GM18907 (cell line): ENCODE results near the gene CATSPER3.

Source experiments
- ATAC-seq: cut with Tn5 transposase; IDR thresholded peaks from one replicate; pipeline ENCODE4 v1.9.1; 2021; ENCODE audit warnings: mild to moderate bottlenecking, moderate library complexity; ENCODE audit not compliant: unreplicated experiment

Gene CATSPER3

DNA sequence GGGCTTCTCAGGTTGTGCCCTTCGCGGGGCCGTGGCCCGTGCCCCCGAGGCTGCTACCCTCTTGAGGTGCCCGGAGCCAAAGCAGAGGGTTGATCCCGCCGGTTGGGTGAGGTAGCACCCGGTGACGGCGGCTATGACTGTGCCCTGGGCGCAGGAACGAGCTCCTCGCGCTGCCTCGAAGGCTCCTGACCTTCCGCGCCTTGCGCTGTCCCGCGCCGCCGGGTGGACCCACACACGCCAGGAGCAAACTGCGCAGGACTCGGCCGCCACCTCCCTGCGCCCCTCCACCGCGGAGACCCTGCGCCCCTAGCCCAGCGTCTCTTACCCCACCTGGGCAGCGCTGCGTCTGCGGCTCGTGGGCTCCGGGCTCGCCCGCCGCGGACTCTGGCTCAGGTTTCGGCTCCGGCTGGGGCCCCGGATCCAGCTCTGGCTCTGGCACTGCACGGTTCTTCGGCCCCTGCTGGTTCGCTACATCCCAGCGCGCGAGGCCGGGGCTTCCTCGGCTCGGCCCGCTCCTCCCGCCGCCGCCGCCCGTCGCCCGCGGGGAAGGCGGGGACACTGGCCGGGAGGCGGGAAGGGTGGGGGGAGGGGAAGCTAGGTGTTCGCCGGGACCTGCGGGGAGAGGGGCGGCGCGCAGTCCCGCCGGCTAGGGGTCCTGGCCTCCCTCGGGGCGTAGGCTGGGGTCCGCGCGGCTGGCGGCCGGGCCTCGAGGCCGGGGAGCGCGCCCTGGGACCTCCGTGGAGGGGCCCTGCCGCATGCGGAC, 71.7 kb downstream of the CATSPER3 start:
- ATAC-seq, result no peak

DNA sequence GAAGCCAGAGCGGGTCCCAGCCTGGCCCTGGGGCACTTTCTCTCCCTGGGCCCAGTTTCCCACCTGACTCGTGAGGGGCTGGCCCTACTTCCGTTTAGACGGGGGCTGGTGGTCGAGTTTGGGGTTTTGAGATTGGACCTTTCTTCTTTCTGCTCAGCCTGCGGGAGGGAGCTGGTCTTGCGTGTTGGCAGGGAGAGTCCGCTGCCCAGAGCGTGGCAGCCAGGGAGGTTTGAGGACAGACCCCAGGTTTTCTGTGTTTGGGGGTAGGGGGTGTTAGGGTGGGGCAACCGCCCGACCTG, 72.3 kb downstream of the CATSPER3 start:
- ATAC-seq, result no peak

DNA sequence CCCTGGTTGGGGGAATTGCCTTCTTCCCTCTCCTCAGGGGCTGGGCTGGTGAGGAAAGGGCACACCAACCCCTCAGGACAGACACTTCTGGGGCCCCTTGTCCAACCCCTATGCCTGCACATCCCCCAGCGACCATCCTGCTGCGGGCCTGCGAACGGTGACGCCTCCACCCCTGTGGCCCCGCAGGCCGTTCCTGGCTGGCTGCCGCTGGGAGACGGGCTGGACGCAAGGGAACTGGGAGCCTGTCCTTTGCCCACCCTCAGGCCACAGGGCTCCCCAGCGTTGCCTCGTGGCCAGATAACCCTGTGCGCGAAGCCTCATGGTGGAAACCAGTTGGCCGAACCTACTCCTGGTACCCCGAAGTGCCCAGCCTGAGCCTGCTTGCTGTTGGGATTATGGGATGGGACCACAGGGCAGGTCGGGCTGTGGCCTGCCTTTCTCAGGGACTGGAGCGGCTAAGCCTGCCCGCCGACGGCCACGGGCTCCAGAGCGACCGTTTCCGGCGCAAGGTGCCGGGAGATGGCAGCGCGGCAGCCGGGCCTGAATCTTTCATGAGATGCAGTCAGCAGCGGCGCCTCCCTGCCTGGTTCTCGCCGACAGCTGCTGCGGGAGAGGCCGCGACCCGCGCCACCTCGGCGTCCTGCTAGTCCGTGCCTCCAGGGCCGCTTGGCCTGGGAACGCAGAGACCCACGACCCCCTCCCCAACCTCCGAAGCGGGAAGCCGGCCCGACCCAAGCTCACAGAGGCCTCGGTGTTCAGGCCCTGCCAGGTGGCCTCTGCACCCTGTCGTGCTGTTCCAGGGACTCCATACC, 72.8 kb downstream of the CATSPER3 start:
- no peak for ATAC-seq

DNA sequence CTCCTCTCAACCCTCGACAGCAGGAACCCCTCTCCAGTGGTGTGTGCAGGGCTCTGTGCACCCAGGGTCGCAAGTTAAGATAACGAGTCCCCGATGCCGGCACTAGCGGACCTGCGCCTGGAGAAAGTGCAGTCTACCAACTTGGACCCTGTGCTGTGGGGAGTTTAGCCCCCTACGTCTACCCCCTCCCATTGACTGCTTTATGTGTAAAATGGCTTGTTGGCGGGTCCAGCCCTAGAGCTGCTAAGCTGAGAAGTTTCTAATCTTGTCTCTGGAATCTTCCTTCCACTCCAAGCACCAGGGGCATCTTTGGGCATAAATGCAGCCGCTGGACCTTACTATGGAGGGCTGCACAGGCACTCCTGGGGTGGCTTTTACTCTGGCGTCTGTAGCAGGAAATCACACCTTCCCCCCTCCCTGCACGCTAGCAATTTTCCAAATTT, 73.5 kb downstream of the CATSPER3 start:
- no peak for ATAC-seq

DNA sequence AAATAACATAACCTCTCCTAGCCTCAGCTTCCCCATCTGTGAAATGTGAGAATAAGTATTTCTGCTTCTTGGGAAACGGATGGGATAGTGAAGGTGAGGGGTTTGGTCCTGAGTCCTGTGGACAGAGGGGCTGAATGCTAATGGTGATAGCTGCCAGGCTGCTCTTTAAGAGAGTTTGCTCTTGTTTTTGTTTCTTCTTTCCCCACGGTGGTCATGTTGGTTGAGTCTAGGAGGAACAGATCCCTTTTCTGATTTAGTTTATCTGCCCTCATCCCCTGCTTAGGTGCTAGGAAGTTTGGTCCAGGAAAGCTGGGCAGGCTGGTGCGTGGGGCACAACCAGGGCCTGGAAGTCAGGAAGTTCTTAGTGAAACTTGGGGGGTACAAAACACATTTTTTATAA, 74.0 kb downstream of the CATSPER3 start:
- no peak for ATAC-seq

DNA sequence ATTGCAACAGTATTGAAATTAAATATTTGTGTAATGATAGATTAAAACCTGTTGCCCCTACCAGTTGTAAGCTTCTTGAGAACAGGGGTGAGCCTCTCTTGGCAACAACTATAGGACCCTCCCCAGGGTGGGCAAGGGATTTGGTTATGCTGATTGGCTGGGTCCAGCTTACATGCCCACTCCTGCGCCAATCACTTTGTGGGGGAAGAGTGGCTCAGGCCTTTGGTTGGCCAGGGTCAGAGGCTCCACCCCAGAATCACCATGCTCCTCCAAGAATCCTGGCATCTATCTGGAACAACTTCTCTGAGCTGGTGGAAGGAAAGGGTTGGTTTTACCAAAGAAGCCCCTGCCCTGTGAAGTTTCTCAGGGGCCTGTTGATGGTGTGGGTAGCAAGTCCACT, 74.9 kb downstream of the CATSPER3 start:
- no peak for ATAC-seq

DNA sequence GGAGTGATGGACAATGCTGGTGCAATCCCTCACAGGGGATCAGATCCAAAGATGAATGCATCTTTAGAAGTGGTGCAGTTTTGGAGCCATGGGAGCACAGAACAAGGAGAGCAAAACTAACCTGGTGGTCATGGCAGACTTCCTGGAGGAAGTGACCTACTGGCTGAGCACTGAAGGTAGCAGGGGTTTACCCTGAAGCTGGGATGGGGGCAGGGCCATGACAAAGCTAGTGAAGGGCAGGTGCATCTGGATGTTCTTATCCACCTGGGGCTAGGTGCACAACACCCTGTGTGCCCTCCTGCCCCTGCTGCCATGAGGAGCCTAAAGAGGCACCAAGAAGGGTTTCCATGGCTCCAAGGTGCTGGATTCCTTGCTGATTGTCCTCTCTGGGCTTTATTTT, 77.8 kb downstream of the CATSPER3 start:
- ATAC-seq, result no peak

DNA sequence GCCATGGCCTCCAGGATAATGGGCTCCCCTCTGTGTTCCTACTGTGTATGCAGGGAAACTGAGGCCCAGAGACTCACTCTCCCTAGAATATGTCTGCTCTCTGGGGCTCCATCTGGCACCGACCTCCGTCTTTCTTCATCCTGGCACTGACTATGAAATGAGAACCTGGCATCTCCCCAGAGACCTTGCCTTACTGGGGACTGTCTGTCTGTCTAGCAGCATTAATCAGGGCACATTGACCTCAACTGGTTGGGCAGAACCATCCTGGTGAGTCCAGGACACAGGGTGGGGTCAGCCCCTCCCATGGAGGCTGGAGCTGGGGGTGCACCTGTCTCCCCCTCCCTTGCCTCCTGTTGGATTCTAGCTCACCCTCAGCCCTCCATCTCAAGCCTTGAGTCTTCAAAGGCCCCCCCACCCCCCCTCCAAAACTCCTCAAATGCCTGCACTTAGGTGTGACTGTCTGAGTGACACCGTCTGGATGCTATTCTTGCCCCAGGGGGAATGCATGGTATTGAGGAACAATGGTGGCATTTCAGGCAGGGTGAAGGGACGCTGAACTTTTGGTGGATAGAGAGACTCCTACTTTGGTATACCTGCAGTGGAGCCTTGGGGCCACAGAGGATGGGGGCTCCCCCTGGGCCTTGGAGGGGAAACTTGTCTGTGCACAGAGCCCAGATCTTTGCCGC, 79.1 kb downstream of the CATSPER3 start:
- no peak for ATAC-seq

DNA sequence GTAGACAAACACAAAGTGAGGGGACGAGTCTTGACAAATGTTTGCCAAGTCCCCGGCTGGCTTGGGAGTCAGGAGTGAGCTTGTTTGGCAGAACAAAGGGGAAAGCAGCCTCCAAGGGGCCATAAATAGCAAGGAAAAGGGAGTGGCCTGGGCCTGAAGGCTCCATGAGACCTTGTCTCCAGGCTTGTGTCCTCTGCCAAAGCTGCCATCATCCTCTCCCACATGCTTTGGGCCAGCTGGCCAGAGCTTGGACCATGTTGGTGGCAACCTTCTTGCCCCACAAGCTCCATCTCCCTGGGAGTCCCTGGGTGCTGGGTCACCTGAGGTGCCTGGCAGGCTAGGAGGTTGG, 79.6 kb downstream of the CATSPER3 start:
- no peak for ATAC-seq

DNA sequence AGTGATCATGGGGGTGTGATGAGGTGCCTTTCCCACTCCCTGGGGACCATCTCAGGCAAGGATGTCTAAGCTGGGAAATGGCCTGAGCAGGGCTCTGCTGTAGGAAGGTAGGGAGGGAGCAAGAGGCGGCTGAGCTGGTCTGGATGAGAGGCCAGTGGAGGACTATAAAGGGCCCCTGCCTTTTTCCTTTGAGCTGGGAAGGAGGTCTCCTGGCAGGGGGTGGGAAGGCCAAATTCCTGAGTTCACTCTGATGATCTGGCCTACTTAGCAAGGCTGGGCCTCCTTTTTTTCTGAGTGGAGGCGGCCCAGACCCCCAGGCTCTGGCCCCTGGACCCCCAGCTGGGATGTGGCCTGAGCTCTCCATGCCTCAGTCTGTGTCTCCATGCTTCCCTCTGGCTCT, 80.6 kb downstream of the CATSPER3 start:
- no peak for ATAC-seq

DNA sequence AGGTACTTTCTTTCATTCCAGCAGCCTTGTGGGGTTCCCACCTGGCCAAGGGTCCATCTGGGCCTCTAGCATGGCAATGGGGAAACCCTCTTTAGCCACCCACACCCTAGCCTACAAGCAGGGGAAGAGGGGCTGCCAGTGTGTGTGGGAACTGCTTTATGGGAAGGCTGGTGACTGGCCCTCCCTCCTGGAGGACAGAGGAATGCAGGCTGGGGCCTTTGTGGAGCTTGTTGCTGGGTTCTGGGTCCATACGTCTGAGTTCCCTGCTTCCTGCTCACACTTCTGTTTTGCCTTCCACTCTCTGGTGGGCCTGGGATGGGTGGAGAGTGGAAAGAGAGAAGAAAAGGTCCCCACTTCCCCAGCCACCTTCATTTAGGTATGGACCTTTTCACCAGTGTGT, 81.2 kb downstream of the CATSPER3 start:
- no peak for ATAC-seq

DNA sequence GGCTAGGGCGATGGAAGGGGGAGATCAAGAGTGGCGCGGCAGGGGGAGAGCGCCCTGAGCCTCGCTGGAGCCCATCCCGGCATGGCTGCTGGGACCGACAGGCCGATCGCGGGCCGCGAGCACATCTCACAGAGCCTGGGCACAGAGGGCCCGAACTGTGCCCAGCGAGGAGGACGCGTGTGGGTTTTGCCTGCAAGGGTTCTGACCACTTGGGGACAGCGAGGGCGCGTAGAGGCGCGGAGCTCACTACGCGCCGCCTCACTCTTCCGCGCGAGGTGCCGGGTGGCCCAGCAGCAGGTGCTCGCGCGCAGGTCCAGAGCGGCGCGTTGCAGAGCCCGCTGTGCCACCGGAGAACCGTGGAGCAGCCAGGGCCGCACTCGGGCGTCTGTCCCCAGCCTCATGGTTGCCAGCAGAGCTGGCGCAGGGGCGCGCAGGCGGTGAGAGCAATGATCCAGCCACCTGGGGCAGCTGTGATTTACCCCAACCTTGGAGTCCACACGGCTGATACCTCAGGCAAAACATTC, 82.6 kb downstream of the CATSPER3 start:
- ATAC-seq, result no peak

DNA sequence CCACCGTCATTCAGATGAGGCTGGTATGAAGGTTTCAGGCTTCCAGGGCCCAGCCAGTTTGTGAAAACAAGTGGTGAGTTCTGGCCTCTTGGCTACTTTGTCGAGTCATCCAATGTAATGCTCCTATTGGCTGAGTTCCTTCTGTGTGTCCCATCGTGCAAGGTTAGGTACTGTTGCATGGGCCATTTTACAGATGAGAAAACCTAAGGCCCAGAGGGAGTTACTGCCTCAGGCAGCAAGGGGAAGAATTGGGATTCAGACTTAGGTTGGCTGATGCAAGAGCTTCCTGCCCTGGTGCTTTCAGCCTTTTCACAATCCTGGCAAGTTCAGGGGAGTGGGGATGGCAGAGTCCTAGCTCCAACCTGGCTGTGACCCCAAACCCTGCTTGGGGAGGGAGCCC, 83.7 kb downstream of the CATSPER3 start:
- no peak for ATAC-seq

DNA sequence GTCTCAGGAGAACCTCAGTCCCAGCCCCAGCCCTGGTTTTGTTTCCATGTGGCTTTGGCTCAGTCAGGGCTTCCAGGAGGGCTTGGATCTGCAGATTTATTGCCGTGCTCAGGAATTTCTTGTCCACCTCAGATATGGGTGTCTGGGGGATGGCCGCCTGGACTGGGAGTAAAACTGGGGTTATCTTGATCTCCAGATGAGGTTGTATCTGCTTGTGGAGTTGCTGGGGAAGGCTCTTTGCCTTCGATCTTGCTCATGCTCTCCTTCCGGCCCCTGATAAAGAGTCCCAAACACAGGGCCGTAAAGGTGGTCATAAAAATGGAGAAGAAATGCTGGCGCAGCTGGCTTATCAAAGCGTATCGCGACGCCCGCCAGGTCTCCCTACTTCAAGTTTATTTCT, 84.2 kb downstream of the CATSPER3 start:
- no peak for ATAC-seq

DNA sequence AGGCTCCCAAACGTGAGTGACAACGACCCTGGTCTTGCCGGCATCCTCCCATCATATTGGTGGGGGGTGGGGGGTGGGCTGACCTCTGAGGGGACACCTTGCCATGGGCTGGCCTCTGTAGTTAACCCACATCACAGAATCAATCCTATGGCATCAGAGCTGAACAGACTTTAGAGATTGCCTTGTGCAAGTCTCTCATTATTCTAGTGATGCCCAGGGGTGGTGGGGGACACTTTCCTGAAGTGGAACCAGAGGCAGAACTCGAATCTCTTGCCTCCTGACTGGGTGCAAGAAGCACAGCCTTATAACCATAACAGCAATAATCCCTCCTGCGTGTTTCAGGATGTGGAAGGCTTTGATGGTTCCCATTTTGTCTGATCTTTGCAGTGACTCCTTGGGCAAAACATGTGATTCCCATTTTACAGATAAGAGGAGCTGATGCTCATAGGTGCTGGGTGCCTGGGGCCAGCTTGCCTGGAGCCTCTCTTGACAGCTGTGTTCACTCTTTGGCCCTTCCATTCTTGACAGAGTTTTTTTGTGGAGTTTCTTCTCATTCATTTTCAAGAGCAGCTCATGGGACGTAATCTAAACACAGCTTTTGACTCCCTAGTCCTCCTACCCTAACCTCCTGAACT, 84.9 kb downstream of the CATSPER3 start:
- no peak for ATAC-seq

DNA sequence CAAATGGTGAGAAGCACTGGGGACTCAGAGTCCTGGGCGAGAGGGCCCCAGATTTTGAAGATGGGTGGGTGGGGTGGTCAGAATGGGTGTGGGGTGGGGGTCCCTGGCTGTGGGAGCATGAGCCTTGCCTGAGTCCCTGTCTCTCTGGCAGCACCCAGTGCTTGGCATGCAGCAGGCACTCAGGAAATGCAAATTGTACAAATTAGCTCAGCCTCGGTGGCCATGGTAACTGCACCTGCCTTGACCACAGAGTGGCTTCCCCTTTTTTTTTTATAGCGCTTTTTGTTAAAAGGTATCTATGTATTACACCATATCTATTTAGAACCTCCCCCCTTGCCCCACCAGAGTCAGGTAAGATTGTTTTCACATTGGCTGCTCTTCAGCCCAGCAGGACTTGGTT, 85.6 kb downstream of the CATSPER3 start:
- peak; percentile 94 for ATAC-seq

DNA sequence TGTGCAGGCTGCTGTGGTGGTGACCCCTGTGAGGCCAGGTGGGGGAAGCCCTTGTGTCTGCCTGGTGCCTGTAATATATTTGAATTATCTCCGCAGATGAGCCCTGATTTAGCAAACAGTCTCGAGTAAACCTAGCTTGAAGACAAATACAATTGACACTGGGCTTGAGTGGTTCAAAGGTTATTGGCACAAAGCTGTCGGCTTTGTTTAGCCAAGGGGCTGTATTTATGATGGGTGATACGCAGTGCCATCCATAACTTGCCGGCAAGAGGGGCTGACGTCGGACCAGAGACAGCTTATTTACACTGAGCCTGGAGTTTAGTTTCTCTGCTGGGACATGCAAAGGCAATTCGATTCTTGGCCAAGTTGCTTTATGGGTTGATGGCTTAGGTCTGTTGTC, 86.3 kb downstream of the CATSPER3 start:
- no peak for ATAC-seq

DNA sequence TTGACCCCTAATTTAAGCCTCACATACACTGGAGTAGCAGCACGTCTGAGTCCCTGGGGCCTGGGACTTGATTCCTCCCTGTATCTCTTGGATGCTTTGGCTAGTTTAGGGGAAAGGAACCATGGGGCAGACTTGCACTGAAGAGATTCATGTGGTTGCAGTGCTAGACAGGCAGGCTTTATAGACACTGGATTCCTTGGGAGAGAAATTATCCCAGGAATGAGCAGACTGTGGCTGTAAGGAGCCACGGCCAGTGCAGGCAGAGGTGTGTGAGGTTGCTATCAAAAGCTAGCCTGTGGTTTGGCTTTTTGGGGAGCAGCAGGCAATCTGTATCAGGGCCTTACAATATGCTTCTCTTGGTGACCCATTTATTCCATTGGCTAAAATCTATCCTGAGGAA, 86.8 kb downstream of the CATSPER3 start:
- ATAC-seq, result no peak

DNA sequence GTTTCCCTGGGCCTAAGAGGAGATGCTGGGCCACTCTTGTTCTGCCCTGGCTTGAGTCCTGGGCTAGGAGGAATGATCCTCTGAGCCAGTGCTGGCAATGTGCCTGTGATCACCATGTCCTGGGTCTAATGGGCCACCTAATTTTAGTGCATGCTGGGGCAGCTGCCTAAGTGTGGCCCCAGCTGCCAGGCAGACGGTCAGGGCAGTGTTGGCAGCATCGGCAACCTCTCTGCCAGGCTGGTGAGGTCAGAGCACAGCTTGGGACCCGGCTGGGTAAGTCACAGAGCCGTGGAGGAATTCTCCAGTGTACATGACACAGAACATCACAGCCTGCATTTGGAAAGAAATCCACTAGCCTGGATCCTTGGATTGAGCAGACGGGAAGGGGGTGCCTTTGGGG, 87.7 kb downstream of the CATSPER3 start:
- no peak for ATAC-seq

DNA sequence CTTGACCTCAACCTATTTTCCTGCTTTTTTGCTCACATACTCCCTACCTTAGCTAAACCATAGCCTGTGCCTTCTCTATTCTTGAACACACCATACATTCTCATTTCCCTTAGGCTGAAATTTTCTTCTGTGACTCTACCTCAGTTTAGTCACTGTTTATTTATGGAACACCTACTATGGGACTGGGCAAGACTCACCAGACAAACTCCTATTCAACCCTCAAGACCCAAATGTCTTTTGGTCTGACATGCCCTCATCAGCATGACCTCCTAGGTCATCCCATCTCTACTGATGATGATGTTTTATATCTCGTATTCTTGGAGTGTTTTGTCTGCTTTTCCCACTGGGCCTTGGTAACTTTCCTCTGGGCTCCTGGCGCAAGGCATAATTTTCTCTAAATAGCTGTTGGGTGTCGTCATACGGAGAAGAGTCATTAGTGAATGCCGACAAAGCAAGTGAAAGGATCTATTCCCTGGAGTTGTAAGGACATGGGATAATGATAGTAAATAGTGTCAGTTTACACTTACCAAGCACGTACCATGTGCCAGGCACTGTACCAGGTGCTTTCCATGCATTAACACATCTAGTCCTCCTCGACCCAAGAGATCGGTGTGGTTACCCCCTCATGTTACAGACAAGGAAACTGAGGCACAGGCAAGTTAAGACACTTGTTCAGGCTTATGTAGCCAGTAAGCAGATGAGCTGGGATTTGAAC, 88.8 kb downstream of the CATSPER3 start:
- ATAC-seq, result no peak

DNA sequence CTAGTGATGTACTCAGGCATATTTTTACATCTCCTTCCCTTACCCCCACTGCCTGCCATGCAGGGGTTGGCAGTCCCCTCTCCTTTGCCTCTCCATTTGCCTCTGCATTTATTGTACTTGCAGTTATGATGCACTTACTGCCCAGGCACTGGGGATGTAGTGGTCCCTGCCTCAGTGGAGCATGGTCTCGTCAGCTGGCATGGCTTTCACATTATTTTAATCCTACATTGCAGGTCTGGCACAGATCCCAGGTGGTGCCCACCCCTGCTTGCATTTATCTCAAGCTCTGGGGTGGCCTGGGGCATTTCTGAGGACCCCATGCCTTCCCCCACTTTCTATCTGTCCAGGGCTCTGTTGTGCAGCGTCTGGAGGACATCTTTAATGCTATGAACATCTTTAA, 89.5 kb downstream of the CATSPER3 start:
- no peak for ATAC-seq
